Measurements from ENCODE around the gene IRF3. TPM values are rescaled to one million over a fixed set of nuclear protein-coding genes. Genes with fewer than 3 reads are reported as not detected.

Gene IRF3
- total RNA-seq (2014; rRNA removed; shearing (Covaris generic)): 380 and 432 TPM in 2 replicates

- DNase-seq (ENCODE audit: low spot score): peak; percentile 100
These were observed at the start of gene IRF3, which contains the start of gene BCL2L12 for GRCh38 chr19:49665351-49666119. Gene IRF3, minus strand, starts transcription at chr19:49665857. Its CDS starts 1,019 bp downstream, at chr19:49664838. Gene BCL2L12, plus strand, starts transcription at chr19:49665933. Its CDS starts 760 bp downstream, at chr19:49666693.

- DNase-seq (ENCODE audit: low spot score): peak; percentile 76
These were observed 47.7 kb upstream of the IRF3 start for GRCh38 chr19:49713236-49713845.

- peak; percentile 67 for DNase-seq (ENCODE audit: low spot score)
These were observed 46.8 kb upstream of the IRF3 start for GRCh38 chr19:49712397-49712859.

GRCh38 chr19:49710372-49710951 lies 44.8 kb upstream of the IRF3 start:
- no peak for DNase-seq (ENCODE audit: low spot score)

GRCh38 chr19:49705919-49706318 lies 40.3 kb upstream of the IRF3 start:
- no peak for DNase-seq (ENCODE audit: low spot score)

- no peak for DNase-seq (ENCODE audit: low spot score)
These were observed 39.4 kb upstream of the IRF3 start for GRCh38 chr19:49704888-49705642.

- DNase-seq (ENCODE audit: low spot score): no peak
These were observed 35.7 kb upstream of the IRF3 start for GRCh38 chr19:49701271-49701786.

- DNase-seq (ENCODE audit: low spot score): no peak
These were observed 34.9 kb upstream of the IRF3 start for GRCh38 chr19:49700563-49700962.

GRCh38 chr19:49699364-49699763 lies 33.7 kb upstream of the IRF3 start:
- DNase-seq (ENCODE audit: low spot score): no peak

GRCh38 chr19:49696865-49697264 lies 31.2 kb upstream of the IRF3 start:
- no peak for DNase-seq (ENCODE audit: low spot score)

- DNase-seq (ENCODE audit: low spot score): no peak
These were observed 30.5 kb upstream of the IRF3 start for GRCh38 chr19:49696115-49696514.

- no peak for DNase-seq (ENCODE audit: low spot score)
These were observed 26.5 kb upstream of the IRF3 start for GRCh38 chr19:49692147-49692506.

GRCh38 chr19:49691243-49692146 lies 25.8 kb upstream of the IRF3 start:
- DNase-seq (ENCODE audit: low spot score): no peak

- DNase-seq (ENCODE audit: low spot score): peak; percentile 69
These were observed 25.1 kb upstream of the IRF3 start, which contains the start of gene CPT1C for GRCh38 chr19:49690656-49691242. Gene CPT1C, plus strand, starts transcription at chr19:49691116. Its CDS starts 1,137 bp downstream, at chr19:49692253.

- no peak for DNase-seq (ENCODE audit: low spot score)
These were observed 24.5 kb upstream of the IRF3 start for GRCh38 chr19:49690079-49690655.

- DNase-seq (ENCODE audit: low spot score): peak; percentile 90
These were observed 23.7 kb upstream of the IRF3 start, which contains the start of gene ADM5 for GRCh38 chr19:49689133-49690078. Gene ADM5, plus strand, starts transcription at chr19:49689594. Its CDS starts 244 bp downstream, at chr19:49689838.

- peak; percentile 28 for DNase-seq (ENCODE audit: low spot score)
These were observed 23.0 kb upstream of the IRF3 start for GRCh38 chr19:49688531-49689132.
